Breast epithelium (tissue), 4 donors: ENCODE measurements around the gene GBF1. TPM values are rescaled to one million over a fixed set of nuclear protein-coding genes. Genes with fewer than 3 reads are reported as not detected.
A peak's percentile ranks its signal among the peaks of the same experiment; 100 is the strongest.

ENCODE experiments used
- DNase-seq, 2 donors: peaks; one replicate each; pipeline ENCODE4 v3.0.0-alpha.2; 2019; ENCODE audit warnings: low spot score in 2 of 2
- H3K27ac ChIP-seq, 2 donors: fragments of 200-600 bp; sonication (generic) in 1 of 2; one replicate each; pipeline ENCODE4 v1.5.1; 2016 to 2019; ENCODE audit warnings: mild to moderate bottlenecking in 1 of 2
- H3K27me3 ChIP-seq, 2 donors: fragments of 200-600 bp; sonication (generic) in 1 of 2; one replicate each; pipeline versions ENCODE4 v1.5.1 to v1.6.0; 2017 to 2019; ENCODE audit warnings: control low read depth in 1 of 2, mild to moderate bottlenecking in 1 of 2
- H3K36me3 ChIP-seq: fragments of 200-600 bp; one replicate; pipeline ENCODE4 v1.5.1; 2019
- H3K4me1 ChIP-seq, 2 donors: fragments of 200-600 bp; sonication (generic); one replicate each; pipeline ENCODE4 v1.5.1; 2016 to 2019; ENCODE audit warnings: control low read depth in 1 of 2
- H3K4me3 ChIP-seq, 3 donors: fragments of 200-600 bp; sonication (generic); 1 replicate in 2 of 3; 2 replicates in 1 of 3; pipeline ENCODE4 v1.5.1; 2016 to 2019; ENCODE audit warnings: mild to moderate bottlenecking in 3 of 3, moderate library complexity in 2 of 3
- H3K9me3 ChIP-seq, 2 donors: fragments of 200-600 bp; sonication (generic) in 1 of 2; one replicate each; pipeline ENCODE4 v1.5.1; 2016 to 2019; ENCODE audit warnings: control low read depth in 1 of 2
- POLR2A ChIP-seq: fragments of 450-650 bp; IDR thresholded peaks from one replicate; pipeline ENCODE4 v1.6.1; 2016; ENCODE audit warnings: antibody characterized with exemption, mild to moderate bottlenecking, moderate library complexity
- POLR2AphosphoS5 ChIP-seq, 3 donors: sonication (generic); formaldehyde crosslinking; IDR thresholded peaks; one replicate each; pipeline ENCODE4 v1.6.1; 2017; ENCODE audit warnings: antibody characterized with exemption in 3 of 3
- intact Hi-C: fragments of 100-400 bp; cut with DNase I; formaldehyde crosslinking; loops from one replicate; pipeline ENCODE4 v1.15.1; 2023; ENCODE audit warnings: low total_unique reads
- total RNA-seq, 3 donors: library from RNA; depleted of rRNA; stranded (reverse); fragments of >200 nt; gene quantifications; one replicate each; pipeline ENCODE4 v1.1.0, GENCODE V29; 2016
- TF ChIP-seq, protein P1 (sequence below), 3 donors: fragments of 450-650 bp; IDR thresholded peaks; one replicate each; pipeline ENCODE4 v1.5.1; 2016 to 2017; ENCODE audit warnings: antibody characterized with exemption in 3 of 3, mild to moderate bottlenecking in 3 of 3, moderate library complexity in 3 of 3

GBF1 gene
- total RNA-seq, 3 donors from 2014 or later: 25.8 to 32.1 (median 25.9) TPM

DNA sequence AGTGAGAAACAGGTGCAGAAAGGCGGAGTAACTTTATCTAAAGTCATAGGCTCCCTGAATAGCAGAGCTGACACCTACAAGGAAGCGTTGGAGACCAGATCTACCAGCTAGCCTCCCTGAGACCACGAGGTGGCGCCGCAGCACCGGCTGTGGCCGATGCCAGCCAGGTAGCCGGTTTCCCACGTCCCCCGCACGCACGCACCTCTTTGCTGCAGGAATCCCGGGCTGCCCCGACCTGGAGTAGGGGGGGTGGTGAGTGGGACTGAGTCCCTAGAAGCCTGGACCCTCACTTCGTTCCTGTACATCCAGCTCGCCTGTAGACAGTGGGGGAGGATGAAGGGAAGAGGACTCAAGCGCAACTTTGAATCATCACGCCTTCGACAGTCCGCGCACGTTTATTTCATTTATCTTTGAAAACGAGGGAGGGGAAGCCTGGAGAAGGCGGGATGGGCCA lies 15.5 kb upstream of the GBF1 start:
- Histone ChIP-seq H3K27ac (no peak overlapping the region), H3K27me3 (peaks cover 3 to 30% of the 10 kb centered on the region in 2 donors), H3K9me3 (no peaks in the 10 kb centered on the region), H3K4me3 (peak overlapping the region; percentile 38 to 77 (median 53)), H3K4me1 (peaks cover 8 to 10% of the 10 kb centered on the region in 2 donors), H3K36me3 (no peaks in the 10 kb centered on the region)
- TF ChIP-seq, protein P1, sequence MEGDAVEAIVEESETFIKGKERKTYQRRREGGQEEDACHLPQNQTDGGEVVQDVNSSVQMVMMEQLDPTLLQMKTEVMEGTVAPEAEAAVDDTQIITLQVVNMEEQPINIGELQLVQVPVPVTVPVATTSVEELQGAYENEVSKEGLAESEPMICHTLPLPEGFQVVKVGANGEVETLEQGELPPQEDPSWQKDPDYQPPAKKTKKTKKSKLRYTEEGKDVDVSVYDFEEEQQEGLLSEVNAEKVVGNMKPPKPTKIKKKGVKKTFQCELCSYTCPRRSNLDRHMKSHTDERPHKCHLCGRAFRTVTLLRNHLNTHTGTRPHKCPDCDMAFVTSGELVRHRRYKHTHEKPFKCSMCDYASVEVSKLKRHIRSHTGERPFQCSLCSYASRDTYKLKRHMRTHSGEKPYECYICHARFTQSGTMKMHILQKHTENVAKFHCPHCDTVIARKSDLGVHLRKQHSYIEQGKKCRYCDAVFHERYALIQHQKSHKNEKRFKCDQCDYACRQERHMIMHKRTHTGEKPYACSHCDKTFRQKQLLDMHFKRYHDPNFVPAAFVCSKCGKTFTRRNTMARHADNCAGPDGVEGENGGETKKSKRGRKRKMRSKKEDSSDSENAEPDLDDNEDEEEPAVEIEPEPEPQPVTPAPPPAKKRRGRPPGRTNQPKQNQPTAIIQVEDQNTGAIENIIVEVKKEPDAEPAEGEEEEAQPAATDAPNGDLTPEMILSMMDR (IDR thresholded peaks at IDR 0.05): peak; percentile 41 to 96 (median 93)
- peak in 2 of 3 donors; percentile 31 to 41 for TF ChIP-seq POLR2AphosphoS5 (IDR thresholded peaks at IDR 0.05)
- no peak for TF ChIP-seq POLR2A
- intact Hi-C loops: loop anchor here (10.0 kb wide), 1 partner anchor 115 kb away; no protein-coding TSS in a partner anchor
- DNase-seq: peak; percentile 75 to 89

DNA sequence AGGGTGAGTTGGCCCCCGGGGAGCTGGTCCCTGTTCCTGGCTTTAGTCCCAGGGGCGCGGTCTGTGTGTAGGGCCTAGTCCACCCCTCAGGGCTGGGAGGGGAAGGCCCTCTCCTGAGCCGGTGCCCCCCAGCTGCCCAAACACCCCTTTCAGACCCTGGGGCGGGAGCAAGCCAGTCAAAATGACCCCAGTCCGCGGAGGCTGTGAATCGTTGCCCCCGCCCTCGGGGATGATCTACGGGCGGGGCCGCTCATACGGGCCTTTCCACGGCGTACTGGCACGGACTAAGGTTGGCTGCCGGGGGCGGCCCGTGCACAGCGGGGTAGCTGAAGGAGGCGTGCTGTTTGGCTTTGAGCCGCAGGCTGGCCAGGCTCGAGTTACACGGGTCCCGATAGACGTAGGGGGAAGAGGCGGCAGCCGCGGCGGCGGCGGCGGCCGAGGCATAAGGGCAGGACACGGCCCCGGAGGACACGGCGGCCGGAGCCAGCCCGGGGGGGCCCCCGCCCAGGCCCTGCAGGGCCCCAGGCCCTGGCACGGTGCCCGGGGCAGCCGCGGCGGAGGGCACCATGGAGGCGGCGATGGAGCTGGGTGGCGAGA lies 15.0 kb upstream of the GBF1 start:
- Histone ChIP-seq H3K27me3 (peaks cover 3 to 30% of the 10 kb centered on the region in 2 donors), H3K4me3 (peak overlapping the region; percentile 38 to 77 (median 53)), H3K9me3 (no peaks in the 10 kb centered on the region), H3K4me1 (peaks cover 8 to 10% of the 10 kb centered on the region in 2 donors), H3K27ac (no peak overlapping the region), H3K36me3 (no peaks in the 10 kb centered on the region)
- intact Hi-C loops: no loop called here
- TF ChIP-seq, protein P1 (IDR thresholded peaks at IDR 0.05): no peak
- TF ChIP-seq POLR2A (no peak), POLR2AphosphoS5 (IDR thresholded peaks at IDR 0.05) (no peak)
- DNase-seq: no peak

DNA sequence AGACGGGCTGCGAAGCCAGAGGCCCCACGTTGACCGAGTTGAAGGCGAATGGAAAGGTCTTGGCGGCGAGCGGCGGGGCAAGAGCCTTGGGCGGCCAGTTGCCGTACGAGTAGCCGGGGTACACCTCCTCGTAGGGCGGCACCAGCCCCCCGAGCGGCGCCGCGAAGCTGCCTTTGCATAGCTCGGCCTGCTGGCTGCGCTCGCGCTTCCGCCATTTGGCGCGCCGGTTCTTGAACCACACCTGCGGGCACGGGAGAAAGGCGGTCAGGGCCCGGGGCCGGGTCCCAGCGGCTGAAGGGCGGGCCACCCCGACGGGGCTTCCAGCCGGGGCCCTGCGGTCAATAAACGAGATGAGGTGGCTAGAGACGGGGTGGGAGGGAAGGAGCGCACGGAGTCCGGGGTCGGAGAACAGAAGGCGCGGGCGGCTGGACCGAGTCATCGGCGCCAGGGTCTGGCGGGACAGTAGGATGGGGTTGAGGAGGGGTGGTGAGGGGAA lies 14.4 kb upstream of the GBF1 start:
- no peak for DNase-seq
- intact Hi-C loops: no loop called here
- H3K27me3 ChIP-seq: peaks cover 3 to 30% of the 10 kb centered on the region in 2 donors

DNA sequence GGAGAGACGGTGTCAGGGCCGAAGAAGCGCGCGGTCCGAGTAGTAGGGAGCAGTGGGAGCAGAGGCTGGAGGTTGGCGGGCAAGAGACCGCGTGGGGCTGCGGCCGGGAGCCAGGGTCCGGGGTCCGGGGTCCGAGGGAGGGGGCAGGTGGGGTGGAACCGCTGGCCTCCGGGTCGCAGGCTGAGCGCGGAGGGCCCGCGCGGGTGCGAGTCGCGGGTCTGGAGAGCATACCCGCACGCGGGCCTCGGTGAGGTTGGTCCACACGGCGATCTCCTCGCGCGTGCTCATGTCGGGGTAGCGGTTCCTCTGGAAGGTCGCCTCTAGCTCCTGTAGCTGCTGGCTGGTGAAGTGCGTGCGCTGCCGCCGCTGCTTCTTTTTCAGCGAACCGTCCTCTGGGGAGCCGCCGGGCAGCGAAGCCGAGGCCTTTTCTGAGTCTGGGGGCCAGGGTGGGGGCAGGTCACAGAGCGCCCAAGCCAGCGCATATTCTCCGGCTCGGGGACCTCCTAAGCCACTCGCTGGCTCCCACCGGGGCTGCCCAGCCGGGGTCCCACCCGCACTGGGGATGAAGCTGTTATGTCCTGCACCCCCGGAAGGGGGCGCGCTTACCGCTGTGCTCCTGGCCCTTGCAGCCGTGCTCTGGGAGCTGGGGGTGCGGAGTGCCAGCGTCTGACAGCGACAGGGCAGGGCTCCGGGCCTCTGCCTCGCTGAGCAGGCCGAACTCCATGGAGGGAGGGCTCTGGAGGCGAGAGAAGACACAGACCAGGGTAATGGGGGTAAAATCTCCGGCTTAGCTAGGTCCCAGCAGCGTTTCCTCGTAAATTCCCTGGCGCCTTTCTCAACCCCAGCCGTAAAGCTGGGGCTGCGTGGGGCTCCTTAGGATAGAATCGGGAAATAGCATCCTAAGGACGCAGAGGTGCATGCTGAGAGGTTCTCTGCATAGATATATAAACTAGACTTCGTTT lies 13.7 kb upstream of the GBF1 start:
- Histone ChIP-seq H3K36me3 (no peaks in the 10 kb centered on the region), H3K4me3 (peak overlapping the region; percentile 38 to 77 (median 53)), H3K27ac (no peak overlapping the region), H3K4me1 (peaks cover 8 to 10% of the 10 kb centered on the region in 2 donors), H3K9me3 (no peaks in the 10 kb centered on the region), H3K27me3 (peaks cover 3 to 30% of the 10 kb centered on the region in 2 donors)
- TF ChIP-seq POLR2AphosphoS5 (IDR thresholded peaks at IDR 0.05) (no peak), POLR2A (no peak)
- TF ChIP-seq, protein P1 (IDR thresholded peaks at IDR 0.05): peak; percentile 32 to 53 (median 46)
- DNase-seq: no peak
- intact Hi-C loops: no loop called here

More for the DNA sequence above, 14.4 kb upstream of the GBF1 start:
- H3K36me3 ChIP-seq: no peaks in the 10 kb centered on the region
- TF ChIP-seq, protein P1 (IDR thresholded peaks at IDR 0.05): peak in 1 of 3 donors; percentile 19
- no peak for TF ChIP-seq POLR2AphosphoS5 (IDR thresholded peaks at IDR 0.05)
- H3K27ac ChIP-seq: no peak overlapping the region
- H3K9me3 ChIP-seq: no peaks in the 10 kb centered on the region
- H3K4me3 ChIP-seq: peak overlapping the region; percentile 38 to 77 (median 53)
- H3K4me1 ChIP-seq: peaks cover 8 to 10% of the 10 kb centered on the region in 2 donors
